ENCODE data around the gene ISCU.

The ISCU gene

DNA sequence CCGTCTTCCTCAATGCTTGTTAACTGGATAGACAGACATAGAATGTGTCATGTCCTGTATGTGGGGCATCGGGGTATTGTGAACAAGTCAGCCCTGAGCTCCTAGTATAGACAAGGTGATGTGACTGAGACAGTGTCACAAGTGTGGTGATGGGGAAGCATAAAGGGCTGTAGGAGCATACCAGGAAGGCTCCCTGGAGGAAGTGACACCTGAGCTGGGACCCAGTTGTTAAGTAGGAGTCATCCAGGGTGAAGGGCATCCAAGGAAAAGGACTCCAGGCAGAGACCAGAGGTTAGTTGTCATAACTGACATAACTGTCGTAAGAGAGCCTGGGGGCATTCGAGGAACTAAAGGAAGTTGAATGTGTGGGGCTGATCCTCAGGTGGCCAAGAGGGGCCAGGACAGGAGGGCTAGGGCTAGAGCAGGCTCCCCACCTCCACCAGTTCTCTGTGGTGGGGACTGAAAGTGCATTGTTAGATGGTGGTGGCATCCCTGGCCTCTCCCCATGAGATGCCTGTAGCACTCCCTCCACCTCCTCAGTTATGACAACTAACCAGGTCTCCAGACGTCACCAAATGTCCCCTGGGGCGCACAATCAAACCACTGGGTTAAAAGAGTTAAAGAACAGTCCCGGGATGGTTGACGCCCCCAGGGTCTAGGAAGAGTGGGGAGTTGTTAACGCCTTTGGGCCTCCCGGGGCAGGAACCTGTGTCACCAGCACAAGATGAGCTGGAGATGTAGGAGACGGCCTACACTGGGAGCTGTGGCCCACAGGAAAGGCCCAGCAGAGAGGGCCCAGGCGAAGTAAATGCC lies 44.9 kb upstream of the ISCU start:
- TF ChIP-seq, protein P1, sequence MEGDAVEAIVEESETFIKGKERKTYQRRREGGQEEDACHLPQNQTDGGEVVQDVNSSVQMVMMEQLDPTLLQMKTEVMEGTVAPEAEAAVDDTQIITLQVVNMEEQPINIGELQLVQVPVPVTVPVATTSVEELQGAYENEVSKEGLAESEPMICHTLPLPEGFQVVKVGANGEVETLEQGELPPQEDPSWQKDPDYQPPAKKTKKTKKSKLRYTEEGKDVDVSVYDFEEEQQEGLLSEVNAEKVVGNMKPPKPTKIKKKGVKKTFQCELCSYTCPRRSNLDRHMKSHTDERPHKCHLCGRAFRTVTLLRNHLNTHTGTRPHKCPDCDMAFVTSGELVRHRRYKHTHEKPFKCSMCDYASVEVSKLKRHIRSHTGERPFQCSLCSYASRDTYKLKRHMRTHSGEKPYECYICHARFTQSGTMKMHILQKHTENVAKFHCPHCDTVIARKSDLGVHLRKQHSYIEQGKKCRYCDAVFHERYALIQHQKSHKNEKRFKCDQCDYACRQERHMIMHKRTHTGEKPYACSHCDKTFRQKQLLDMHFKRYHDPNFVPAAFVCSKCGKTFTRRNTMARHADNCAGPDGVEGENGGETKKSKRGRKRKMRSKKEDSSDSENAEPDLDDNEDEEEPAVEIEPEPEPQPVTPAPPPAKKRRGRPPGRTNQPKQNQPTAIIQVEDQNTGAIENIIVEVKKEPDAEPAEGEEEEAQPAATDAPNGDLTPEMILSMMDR (IDR thresholded peaks at IDR 0.05), result no peak
- H3K9me3 Mint-ChIP-seq, result no peaks in the 10 kb centered on the region
- peaks cover 34% of the 10 kb centered on the region for H3K36me3 Mint-ChIP-seq (ENCODE audit: low read depth)
- DNase-seq, result no peak
- peak overlapping the region; percentile 78 for H3K27ac Mint-ChIP-seq
- no peak overlapping the region for H3K4me3 Mint-ChIP-seq
- H3K4me1 Mint-ChIP-seq, result peaks cover 9% of the 10 kb centered on the region
- H3K27me3 Mint-ChIP-seq (ENCODE audit: low read depth, poor library complexity), result peaks cover 8% of the 10 kb centered on the region

DNA sequence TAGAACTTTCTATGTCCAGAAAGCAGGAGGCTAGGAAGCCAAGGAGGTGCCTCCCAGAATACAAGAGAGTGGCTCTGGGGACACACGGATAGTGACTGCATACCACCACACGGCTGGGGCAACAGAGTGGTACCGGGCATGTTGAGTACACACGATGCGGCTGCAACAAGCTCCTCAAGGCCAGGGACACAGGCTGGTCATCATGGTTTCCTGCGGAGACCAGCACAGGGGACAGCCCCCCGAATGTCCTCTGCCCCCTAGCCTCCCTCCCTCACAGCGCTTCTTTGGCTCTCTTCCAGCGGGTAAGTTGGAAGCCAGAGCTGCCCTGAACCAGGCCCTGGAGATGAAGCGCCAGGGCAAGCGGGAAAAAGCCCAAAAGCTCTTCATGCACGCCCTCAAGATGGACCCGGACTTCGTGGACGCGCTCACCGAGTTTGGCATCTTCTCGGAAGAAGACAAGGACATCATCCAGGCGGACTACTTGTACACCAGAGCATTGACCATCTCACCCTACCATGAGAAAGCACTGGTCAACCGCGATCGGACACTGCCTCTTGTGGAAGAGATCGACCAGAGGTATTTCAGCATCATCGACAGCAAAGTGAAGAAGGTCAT lies 44.2 kb upstream of the ISCU start:
- H3K4me3 Mint-ChIP-seq, result no peak overlapping the region
- TF ChIP-seq, protein P1 (IDR thresholded peaks at IDR 0.05), result no peak
- DNase-seq, result no peak
- peaks cover 9% of the 10 kb centered on the region for H3K4me1 Mint-ChIP-seq
- H3K27me3 Mint-ChIP-seq (ENCODE audit: low read depth, poor library complexity), result peaks cover 8% of the 10 kb centered on the region
- H3K27ac Mint-ChIP-seq, result no peak overlapping the region
- peaks cover 35% of the 10 kb centered on the region for H3K36me3 Mint-ChIP-seq (ENCODE audit: low read depth)
- no peaks in the 10 kb centered on the region for H3K9me3 Mint-ChIP-seq

DNA sequence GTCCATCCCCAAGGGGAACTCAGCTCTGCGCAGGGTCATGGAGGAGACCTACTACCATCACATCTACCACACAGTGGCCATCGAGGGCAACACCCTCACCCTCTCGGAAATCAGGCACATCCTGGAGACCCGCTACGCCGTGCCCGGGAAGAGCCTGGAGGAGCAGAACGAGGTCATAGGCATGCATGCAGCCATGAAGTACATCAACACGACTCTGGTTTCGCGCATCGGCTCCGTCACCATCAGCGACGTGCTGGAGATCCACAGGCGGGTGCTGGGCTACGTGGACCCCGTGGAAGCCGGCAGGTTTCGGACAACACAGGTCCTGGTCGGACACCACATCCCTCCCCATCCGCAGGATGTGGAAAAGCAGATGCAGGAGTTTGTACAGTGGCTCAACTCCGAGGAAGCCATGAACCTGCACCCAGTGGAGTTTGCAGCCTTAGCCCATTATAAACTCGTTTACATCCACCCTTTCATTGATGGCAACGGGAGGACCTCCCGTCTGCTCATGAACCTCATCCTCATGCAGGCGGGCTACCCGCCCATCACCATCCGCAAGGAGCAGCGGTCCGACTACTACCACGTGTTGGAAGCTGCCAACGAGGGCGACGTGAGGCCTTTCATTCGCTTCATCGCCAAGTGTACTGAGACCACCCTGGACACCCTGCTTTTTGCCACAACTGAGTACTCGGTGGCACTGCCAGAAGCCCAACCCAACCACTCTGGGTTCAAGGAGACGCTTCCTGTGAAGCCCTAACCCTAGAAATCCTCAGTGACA lies 43.5 kb upstream of the ISCU start:
- Mint-ChIP-seq H3K4me1 (peaks cover 9% of the 10 kb centered on the region), H3K9me3 (no peaks in the 10 kb centered on the region), H3K27ac (no peak overlapping the region), H3K36me3 (ENCODE audit: low read depth) (peaks cover 41% of the 10 kb centered on the region), H3K27me3 (ENCODE audit: low read depth, poor library complexity) (peaks cover 8% of the 10 kb centered on the region), H3K4me3 (no peak overlapping the region)
- no peak for DNase-seq
- TF ChIP-seq, protein P1 (IDR thresholded peaks at IDR 0.05), result no peak

DNA sequence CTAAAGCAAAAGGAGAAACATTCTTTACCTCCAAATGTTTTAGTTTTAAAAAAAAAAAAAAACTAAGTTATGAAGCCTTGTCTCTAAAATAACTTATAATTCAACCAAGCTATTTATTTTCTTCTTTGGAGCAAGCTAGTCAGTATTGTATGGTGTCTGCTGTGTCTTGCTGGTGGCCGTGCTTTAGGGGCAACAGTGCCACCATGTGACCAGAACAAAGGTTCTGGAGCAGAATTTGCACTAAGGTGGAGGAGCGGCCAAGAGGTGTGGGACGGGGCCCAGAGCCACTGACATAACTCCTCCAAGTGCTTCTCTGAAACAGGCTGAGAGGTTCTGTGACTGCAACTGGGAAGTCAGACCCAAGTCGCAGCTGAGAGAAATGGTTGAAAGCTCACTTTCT lies 42.8 kb upstream of the ISCU start:
- peak overlapping the region; percentile 72 for H3K27ac Mint-ChIP-seq
- no peak overlapping the region for H3K4me3 Mint-ChIP-seq
- TF ChIP-seq, protein P1 (IDR thresholded peaks at IDR 0.05), result no peak
- peaks cover 9% of the 10 kb centered on the region for H3K4me1 Mint-ChIP-seq
- peaks cover 3% of the 10 kb centered on the region for H3K27me3 Mint-ChIP-seq (ENCODE audit: low read depth, poor library complexity)
- H3K36me3 Mint-ChIP-seq (ENCODE audit: low read depth), result peaks cover 47% of the 10 kb centered on the region
- DNase-seq, result no peak
- H3K9me3 Mint-ChIP-seq, result no peaks in the 10 kb centered on the region

DNA sequence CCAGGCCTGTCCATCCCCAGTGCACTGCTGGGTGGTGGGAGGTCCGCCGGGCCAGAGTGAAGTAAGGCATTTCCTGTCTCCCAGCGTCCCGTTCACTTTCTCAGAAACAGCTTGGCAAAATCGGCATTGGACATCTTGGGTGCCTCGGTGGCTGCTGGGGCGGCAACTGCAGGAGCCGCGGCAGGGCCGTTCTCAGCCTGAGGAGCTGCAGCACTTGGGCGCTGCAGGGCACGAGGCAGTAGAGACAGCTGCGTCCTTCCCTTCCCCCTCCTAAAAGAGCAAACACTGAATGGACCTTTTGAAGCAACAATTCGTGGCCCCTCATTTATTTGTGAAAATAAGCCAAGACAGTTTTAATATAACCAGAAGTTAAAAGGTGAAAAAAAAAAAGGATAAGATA lies 39.0 kb upstream of the ISCU start:
- Mint-ChIP-seq H3K4me3 (no peak overlapping the region), H3K36me3 (ENCODE audit: low read depth) (peaks cover 72% of the 10 kb centered on the region), H3K9me3 (no peaks in the 10 kb centered on the region), H3K27ac (no peak overlapping the region), H3K4me1 (no peaks in the 10 kb centered on the region), H3K27me3 (ENCODE audit: low read depth, poor library complexity) (peaks cover 3% of the 10 kb centered on the region)
- TF ChIP-seq, protein P1 (IDR thresholded peaks at IDR 0.05), result no peak
- no peak for DNase-seq

All from nephron progenitor cell (in vitro differentiated cells).